ENCODE data around the gene KIR2DL1. TPM values are rescaled to one million over a fixed set of nuclear protein-coding genes. Genes with fewer than 3 reads are reported as not detected.
"Not testable (repeated sequence)": the region's sequence is repeated elsewhere in the genome, so short reads cannot be mapped to it uniquely, and the experiment has no call there.

KIR2DL1 gene
- total RNA-seq, 4 donors from 2014 or later = not detected

GRCh38 chr19:54729416-54730188 is 40.0 kb upstream of the KIR2DL1 start:
- no peak for TF ChIP-seq POLR2A (IDR thresholded peaks at IDR 0.05)
- TF ChIP-seq, protein P1, sequence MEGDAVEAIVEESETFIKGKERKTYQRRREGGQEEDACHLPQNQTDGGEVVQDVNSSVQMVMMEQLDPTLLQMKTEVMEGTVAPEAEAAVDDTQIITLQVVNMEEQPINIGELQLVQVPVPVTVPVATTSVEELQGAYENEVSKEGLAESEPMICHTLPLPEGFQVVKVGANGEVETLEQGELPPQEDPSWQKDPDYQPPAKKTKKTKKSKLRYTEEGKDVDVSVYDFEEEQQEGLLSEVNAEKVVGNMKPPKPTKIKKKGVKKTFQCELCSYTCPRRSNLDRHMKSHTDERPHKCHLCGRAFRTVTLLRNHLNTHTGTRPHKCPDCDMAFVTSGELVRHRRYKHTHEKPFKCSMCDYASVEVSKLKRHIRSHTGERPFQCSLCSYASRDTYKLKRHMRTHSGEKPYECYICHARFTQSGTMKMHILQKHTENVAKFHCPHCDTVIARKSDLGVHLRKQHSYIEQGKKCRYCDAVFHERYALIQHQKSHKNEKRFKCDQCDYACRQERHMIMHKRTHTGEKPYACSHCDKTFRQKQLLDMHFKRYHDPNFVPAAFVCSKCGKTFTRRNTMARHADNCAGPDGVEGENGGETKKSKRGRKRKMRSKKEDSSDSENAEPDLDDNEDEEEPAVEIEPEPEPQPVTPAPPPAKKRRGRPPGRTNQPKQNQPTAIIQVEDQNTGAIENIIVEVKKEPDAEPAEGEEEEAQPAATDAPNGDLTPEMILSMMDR (IDR thresholded peaks at IDR 0.05) = no peak
- intact Hi-C loops (cut with DNase I) = no loop called here
- no peaks in the 10 kb centered on the region for H3K36me3 ChIP-seq
- DNase-seq = no peak
- no peaks in the 10 kb centered on the region for H3K4me1 ChIP-seq
- 36 to 71% methylated on average over 1 to 14 of the region's 15 CpGs for WGBS, 2 donors
- H3K9me3 ChIP-seq = no peaks in the 10 kb centered on the region
- H3K27me3 ChIP-seq = no peaks in the 10 kb centered on the region
- H3K27ac ChIP-seq = no peak overlapping the region
- no peak overlapping the region for H3K4me3 ChIP-seq

DNA sequence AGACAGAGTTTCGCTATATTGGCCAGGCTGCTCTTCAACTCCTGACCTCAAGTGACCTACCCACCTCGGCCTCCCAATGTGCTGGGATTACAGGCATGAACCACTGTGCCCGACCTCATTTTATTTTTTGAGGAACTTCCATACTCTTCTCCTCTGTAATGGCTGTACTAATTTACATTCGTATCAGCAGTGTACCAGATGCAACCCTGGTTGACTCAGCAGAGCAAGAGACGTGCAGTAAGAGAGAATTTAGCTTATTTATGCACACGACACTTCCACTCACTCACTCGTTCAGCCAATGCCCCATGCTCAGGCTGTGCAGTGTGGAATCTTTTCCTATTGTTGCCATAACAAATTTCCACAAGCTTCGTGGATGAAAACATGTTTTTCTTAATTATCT is 38.4 kb upstream of the KIR2DL1 start:
- Histone ChIP-seq H3K4me1 (no peaks in the 10 kb centered on the region), H3K4me3 (no peak overlapping the region), H3K9me3 (no peaks in the 10 kb centered on the region), H3K27ac (no peak overlapping the region), H3K27me3 (no peaks in the 10 kb centered on the region), H3K36me3 (no peaks in the 10 kb centered on the region)
- no peak for TF ChIP-seq POLR2A (IDR thresholded peaks at IDR 0.05)
- TF ChIP-seq, protein P1 (IDR thresholded peaks at IDR 0.05) = no peak
- 55 to 63% methylated on average over 8 of the region's 8 CpGs for WGBS, 2 donors
- DNase-seq = no peak
- intact Hi-C loops (cut with DNase I) = no loop called here

GRCh38 chr19:54738306-54738705 is 31.3 kb upstream of the KIR2DL1 start, which contains the start of gene KIR2DL3:
Gene KIR2DL3, plus strand, starts transcription at chr19:54738513. Its CDS starts 33 bp downstream, at chr19:54738546.
- DNase-seq, H3K36me3 ChIP-seq: not testable (repeated sequence)
- WGBS, 2 donors = 86 to 89% methylated on average over 15 to 16 of the region's 16 CpGs

DNA sequence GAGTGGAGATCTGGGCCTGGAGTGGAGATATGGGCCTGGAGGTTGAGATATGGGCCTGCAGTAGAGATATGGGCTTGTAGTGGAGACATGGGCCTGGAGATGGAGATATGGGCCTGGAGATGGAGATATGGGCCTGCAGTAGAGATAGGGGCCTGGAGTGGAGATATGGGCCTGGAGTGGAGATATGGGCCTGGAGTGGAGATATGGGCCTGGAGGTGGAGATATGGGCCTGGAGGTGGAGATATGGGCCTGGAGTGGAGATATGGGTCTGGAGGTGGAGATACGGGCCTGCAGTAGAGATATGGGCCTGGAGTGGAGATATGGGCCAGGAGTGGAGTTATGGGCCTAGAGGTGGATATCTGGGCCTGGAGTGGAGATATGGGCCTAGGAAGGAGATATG is 30.9 kb upstream of the KIR2DL1 start:
- Histone ChIP-seq H3K4me1 (no peaks in the 10 kb centered on the region), H3K36me3 (no peaks in the 10 kb centered on the region), H3K27me3 (no peaks in the 10 kb centered on the region), H3K9me3 (no peaks in the 10 kb centered on the region), H3K4me3 (no peak overlapping the region), H3K27ac (no peak overlapping the region)
- WGBS, 2 donors = 67 to 68% methylated on average over 1 of the region's 1 CpG
- TF ChIP-seq, protein P1 (IDR thresholded peaks at IDR 0.05) = no peak
- intact Hi-C loops (cut with DNase I) = no loop called here
- no peak for DNase-seq

More at GRCh38 chr19:54738306-54738705, 31.3 kb upstream of the KIR2DL1 start, which contains the start of gene KIR2DL3:
- H3K9me3 ChIP-seq; H3K4me1 ChIP-seq; H3K27ac ChIP-seq; intact Hi-C loops (cut with DNase I); H3K27me3 ChIP-seq; H3K4me3 ChIP-seq: not testable (repeated sequence)

DNA sequence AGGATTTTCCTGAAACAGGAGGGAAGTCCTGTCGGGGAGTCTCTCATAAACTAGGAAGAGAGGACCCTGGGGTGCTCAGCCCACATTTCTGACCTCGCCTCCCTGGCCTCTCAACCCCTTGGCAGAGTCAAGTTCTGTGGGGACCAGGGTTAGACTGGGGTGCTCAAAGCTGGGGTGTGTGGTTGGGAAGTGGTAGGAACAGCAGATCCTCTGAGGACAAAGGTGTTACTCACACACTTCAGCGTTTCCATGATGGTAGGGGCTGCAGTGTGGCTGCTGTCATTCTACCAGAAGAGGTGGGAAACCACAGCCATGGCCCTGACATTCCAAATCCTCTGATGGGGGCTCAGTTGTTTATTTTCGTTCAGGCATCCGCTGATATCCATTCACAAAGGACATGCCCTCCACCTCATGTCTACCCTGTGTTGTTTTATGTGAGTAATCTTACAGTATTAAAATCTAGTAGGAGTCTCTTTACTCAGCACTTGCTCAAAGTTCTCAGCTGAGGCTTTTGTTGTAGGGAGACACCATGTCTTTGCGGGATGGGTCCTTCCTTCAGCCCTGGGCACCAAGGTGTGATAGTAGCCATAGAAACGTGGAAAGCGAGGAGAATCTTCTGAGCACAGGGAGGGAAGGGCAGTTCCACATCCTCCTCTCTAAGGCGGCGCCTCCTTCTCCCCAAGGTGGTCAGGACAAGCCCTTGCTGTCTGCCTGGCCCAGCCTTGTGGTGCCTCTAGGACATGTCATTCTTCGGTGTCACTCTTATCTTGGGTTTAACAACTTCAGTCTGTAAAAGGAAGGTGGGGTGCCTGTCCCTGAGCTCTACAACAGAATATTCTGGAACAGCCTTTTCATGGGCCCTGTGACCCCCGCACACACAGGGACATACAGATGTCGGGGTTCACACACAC is 29.8 kb upstream of the KIR2DL1 start:
- Histone ChIP-seq H3K9me3 (no peaks in the 10 kb centered on the region), H3K27me3 (no peaks in the 10 kb centered on the region), H3K4me1 (no peaks in the 10 kb centered on the region), H3K4me3 (no peak overlapping the region), H3K27ac (no peak overlapping the region), H3K36me3 (no peaks in the 10 kb centered on the region)
- intact Hi-C loops (cut with DNase I) = no loop called here
- DNase-seq = no peak
- TF ChIP-seq POLR2A (IDR thresholded peaks at IDR 0.05) = no peak
- TF ChIP-seq, protein P1 (IDR thresholded peaks at IDR 0.05) = no peak
- 67% methylated on average over 3 to 9 of the region's 13 CpGs for WGBS, 2 donors

DNA sequence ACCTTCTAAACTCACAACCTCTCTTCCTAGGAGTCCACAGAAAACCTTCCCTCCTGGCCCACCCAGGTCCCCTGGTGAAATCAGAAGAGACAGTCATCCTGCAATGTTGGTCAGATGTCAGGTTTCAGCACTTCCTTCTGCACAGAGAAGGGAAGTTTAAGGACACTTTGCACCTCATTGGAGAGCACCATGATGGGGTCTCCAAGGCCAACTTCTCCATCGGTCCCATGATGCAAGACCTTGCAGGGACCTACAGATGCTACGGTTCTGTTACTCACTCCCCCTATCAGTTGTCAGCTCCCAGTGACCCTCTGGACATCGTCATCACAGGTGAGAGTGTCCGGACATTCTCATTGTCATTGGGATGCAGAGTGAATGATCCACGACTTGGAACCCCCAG is 27.6 kb upstream of the KIR2DL1 start:
- H3K9me3 ChIP-seq; H3K36me3 ChIP-seq; H3K27ac ChIP-seq; intact Hi-C loops (cut with DNase I); H3K4me1 ChIP-seq; H3K27me3 ChIP-seq; DNase-seq; H3K4me3 ChIP-seq: not testable (repeated sequence)
- 49 to 63% methylated on average over 2 to 5 of the region's 5 CpGs for WGBS, 2 donors

DNA sequence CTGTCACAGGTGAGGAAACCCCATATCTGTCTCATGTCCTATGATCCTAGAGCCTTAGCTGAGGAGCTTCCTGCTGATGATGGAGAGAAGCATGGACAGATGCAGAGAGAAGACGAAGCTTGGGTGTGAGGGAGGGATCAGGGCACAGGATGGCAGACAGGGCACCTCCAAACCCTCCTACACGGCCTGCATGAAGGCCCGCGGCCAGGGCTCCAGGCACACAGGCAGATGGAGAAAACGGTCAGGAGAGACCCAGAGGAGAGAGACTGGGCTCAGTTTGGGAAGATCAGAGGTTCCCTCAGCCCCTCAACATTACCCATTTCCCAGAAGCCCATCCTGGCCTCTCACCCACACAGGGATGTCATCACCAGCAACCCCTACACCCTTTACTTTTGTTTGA is 25.5 kb upstream of the KIR2DL1 start:
- H3K4me1 ChIP-seq; H3K9me3 ChIP-seq; H3K36me3 ChIP-seq; DNase-seq; H3K27ac ChIP-seq; H3K4me3 ChIP-seq; H3K27me3 ChIP-seq; intact Hi-C loops (cut with DNase I): not testable (repeated sequence)
- 68 to 75% methylated on average over 4 to 5 of the region's 5 CpGs for WGBS, 2 donors

- WGBS, 2 donors = 47 to 56% methylated on average over 5 to 9 of the region's 9 CpGs
- intact Hi-C loops (cut with DNase I); H3K4me1 ChIP-seq; H3K27me3 ChIP-seq; H3K27ac ChIP-seq; H3K36me3 ChIP-seq; H3K4me3 ChIP-seq; H3K9me3 ChIP-seq; DNase-seq: not testable (repeated sequence)
Measured at GRCh38 chr19:54747614-54748322, 21.8 kb upstream of the KIR2DL1 start.
